Thyroid gland (tissue), 4 donors: Measurements from ENCODE around the gene SH3RF2. TPM values are rescaled to one million over a fixed set of nuclear protein-coding genes. Genes with fewer than 3 reads are reported as not detected.
A peak's percentile ranks its signal among the peaks of the same experiment; 100 is the strongest.

Source experiments
- DNase-seq, 2 donors: peaks; one replicate each; pipeline ENCODE4 v3.0.0-alpha.2; 2019
- H3K27ac ChIP-seq, 3 donors: fragments of 200-600 bp; sonication (generic); 1 replicate in 2 of 3; 2 replicates in 1 of 3; pipeline ENCODE4 v1.5.1; 2016 to 2019; ENCODE audit warnings: mild to moderate bottlenecking in 1 of 3, moderate library complexity in 1 of 3
- H3K27me3 ChIP-seq: fragments of 200-600 bp; sonication (generic); one replicate; pipeline ENCODE4 v1.5.1; 2019
- H3K36me3 ChIP-seq, 2 donors: fragments of 200-600 bp; sonication (generic); one replicate each; pipeline ENCODE4 v1.5.1; 2016 to 2019
- H3K4me1 ChIP-seq, 2 donors: fragments of 200-600 bp; sonication (generic); one replicate each; pipeline ENCODE4 v1.5.1; 2017 to 2019
- H3K4me3 ChIP-seq, 3 donors: fragments of 200-600 bp; sonication (generic); replicated peaks in 1 of 3; 1 replicate in 2 of 3; 2 replicates in 1 of 3; pipeline ENCODE4 v1.5.1; 2016; ENCODE audit warnings: mild to moderate bottlenecking in 1 of 3
- H3K9me3 ChIP-seq: fragments of 200-600 bp; sonication (generic); one replicate; pipeline ENCODE4 v1.5.1; 2017
- POLR2A ChIP-seq, 2 donors: fragments of 450-650 bp; IDR thresholded peaks; one replicate each; pipeline ENCODE4 v1.6.1; 2017; ENCODE audit warnings: antibody characterized with exemption in 2 of 2, mild to moderate bottlenecking in 2 of 2, moderate library complexity in 1 of 2
- WGBS, 2 donors: methylation state at CpG; one replicate each; pipeline ENCODE4 v1.1.5; 2017; 5-methylcytosine and 5-hydroxymethylcytosine counted together
- intact Hi-C: fragments of 100-400 bp; cut with DNase I; formaldehyde crosslinking; loops from one replicate; pipeline ENCODE4 v1.15.1; 2023
- total RNA-seq, 4 donors: library from RNA; depleted of rRNA; stranded (reverse); fragments of >200 nt; gene quantifications; one replicate each; pipeline ENCODE4 v1.2.3, GENCODE V29; 2016
- TF ChIP-seq, protein P1 (sequence below), 6 experiments: fragments of 200-600 bp in 3 of 6; fragments of 450-650 bp in 3 of 6; sonication (generic) in 3 of 6; IDR thresholded peaks; one replicate each; pipeline ENCODE4 v1.5.1; 2016 to 2019; ENCODE audit warnings: antibody characterized with exemption in 6 of 6, mild to moderate bottlenecking in 2 of 6, inconsistent platforms in 1 of 6, moderate library complexity in 1 of 6

Gene SH3RF2
- total RNA-seq, 4 donors from 2014 or later: 3.1 to 20.8 (median 14.3) TPM

GRCh38 chr5:145938776-145939539 lies 2.6 kb downstream of the SH3RF2 start:
- no peak overlapping the region for H3K4me3 ChIP-seq
- intact Hi-C loops: no loop called here
- TF ChIP-seq, protein P1, sequence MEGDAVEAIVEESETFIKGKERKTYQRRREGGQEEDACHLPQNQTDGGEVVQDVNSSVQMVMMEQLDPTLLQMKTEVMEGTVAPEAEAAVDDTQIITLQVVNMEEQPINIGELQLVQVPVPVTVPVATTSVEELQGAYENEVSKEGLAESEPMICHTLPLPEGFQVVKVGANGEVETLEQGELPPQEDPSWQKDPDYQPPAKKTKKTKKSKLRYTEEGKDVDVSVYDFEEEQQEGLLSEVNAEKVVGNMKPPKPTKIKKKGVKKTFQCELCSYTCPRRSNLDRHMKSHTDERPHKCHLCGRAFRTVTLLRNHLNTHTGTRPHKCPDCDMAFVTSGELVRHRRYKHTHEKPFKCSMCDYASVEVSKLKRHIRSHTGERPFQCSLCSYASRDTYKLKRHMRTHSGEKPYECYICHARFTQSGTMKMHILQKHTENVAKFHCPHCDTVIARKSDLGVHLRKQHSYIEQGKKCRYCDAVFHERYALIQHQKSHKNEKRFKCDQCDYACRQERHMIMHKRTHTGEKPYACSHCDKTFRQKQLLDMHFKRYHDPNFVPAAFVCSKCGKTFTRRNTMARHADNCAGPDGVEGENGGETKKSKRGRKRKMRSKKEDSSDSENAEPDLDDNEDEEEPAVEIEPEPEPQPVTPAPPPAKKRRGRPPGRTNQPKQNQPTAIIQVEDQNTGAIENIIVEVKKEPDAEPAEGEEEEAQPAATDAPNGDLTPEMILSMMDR (IDR thresholded peaks at IDR 0.05): no peak
- TF ChIP-seq POLR2A (IDR thresholded peaks at IDR 0.05): no peak
- peak in 1 of 2 donors; percentile 17 for DNase-seq
- WGBS, 2 donors: 40 to 46% methylated on average over 11 of the region's 11 CpGs
- H3K27me3 ChIP-seq: no peaks in the 10 kb centered on the region
- H3K27ac ChIP-seq: peak overlapping the region in 2 of 3 donors; percentile 7 to 87
- H3K4me1 ChIP-seq: peaks cover 32 to 42% of the 10 kb centered on the region in 2 donors
- H3K36me3 ChIP-seq: no peaks in the 10 kb centered on the region
- H3K9me3 ChIP-seq: no peaks in the 10 kb centered on the region

DNA sequence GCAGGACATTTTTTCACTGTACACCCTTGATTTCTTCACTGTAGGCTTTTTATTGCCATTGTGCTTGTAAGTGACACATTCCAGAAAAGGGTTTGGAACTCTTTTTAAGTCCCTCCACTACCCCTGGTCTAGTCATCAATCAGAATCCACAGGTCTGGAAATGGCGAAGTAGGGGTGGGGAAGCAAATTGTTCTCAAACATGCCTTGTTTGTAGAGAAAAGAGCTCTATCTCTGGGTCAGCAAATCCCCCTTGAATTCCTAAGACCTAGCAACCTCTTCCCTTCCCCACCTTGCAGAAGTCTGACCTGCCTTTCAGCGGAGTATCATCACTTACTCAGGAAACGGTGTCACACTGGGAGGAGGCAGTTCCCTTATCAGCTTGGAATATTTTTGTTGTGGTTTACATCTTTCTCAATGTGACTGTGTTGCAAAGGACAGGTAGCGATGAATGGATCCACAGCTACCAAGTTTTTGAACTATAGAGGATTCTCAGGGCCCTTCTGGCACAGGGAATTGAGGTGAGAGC lies 3.2 kb downstream of the SH3RF2 start:
- no peak for DNase-seq
- H3K4me1 ChIP-seq: peaks cover 32 to 42% of the 10 kb centered on the region in 2 donors
- no peaks in the 10 kb centered on the region for H3K36me3 ChIP-seq
- TF ChIP-seq, protein P1 (IDR thresholded peaks at IDR 0.05): no peak
- TF ChIP-seq POLR2A (IDR thresholded peaks at IDR 0.05): no peak
- H3K27ac ChIP-seq: no peak overlapping the region
- H3K27me3 ChIP-seq: no peaks in the 10 kb centered on the region
- intact Hi-C loops: no loop called here
- H3K4me3 ChIP-seq: no peak overlapping the region
- WGBS, 2 donors: 75 to 84% methylated on average over 4 of the region's 4 CpGs
- no peaks in the 10 kb centered on the region for H3K9me3 ChIP-seq

GRCh38 chr5:145941096-145941447 lies 4.7 kb downstream of the SH3RF2 start:
- H3K36me3 ChIP-seq: no peaks in the 10 kb centered on the region
- WGBS, 2 donors: 86 to 94% methylated on average over 2 of the region's 2 CpGs
- no peak overlapping the region for H3K4me3 ChIP-seq
- no peaks in the 10 kb centered on the region for H3K9me3 ChIP-seq
- H3K27ac ChIP-seq: no peak overlapping the region
- peak; percentile 6 to 33 for DNase-seq
- TF ChIP-seq POLR2A (IDR thresholded peaks at IDR 0.05): no peak
- TF ChIP-seq, protein P1 (IDR thresholded peaks at IDR 0.05): no peak
- H3K27me3 ChIP-seq: no peaks in the 10 kb centered on the region
- H3K4me1 ChIP-seq: peaks cover 29 to 39% of the 10 kb centered on the region in 2 donors
- intact Hi-C loops: no loop called here

GRCh38 chr5:145941448-145942130 lies 5.2 kb downstream of the SH3RF2 start:
- DNase-seq: no peak
- peaks cover 29 to 39% of the 10 kb centered on the region in 2 donors for H3K4me1 ChIP-seq
- H3K36me3 ChIP-seq: no peaks in the 10 kb centered on the region
- 85 to 88% methylated on average over 3 of the region's 3 CpGs for WGBS, 2 donors
- TF ChIP-seq, protein P1 (IDR thresholded peaks at IDR 0.05): no peak
- TF ChIP-seq POLR2A (IDR thresholded peaks at IDR 0.05): no peak
- H3K27ac ChIP-seq: no peak overlapping the region
- intact Hi-C loops: no loop called here
- no peaks in the 10 kb centered on the region for H3K27me3 ChIP-seq
- H3K4me3 ChIP-seq: no peak overlapping the region
- no peaks in the 10 kb centered on the region for H3K9me3 ChIP-seq

DNA sequence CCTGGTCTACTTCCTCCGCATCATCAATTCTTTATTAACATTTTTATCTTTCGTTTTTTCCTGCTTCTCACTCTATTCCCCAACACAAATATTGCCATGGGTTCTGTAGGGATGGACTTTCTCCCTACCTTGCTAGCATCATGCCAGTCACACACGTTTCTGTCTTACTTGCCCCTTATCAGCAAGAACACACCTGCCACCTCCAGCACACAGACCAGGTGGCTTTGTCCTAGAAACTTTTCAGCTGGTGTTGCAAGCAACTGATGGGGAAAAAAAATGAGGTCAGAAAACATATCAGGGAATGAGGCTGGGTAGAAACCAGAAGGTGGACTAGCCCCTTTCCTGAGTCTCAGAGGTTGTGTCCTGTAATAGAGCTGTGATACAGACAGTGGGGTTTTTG lies 5.8 kb downstream of the SH3RF2 start:
- no peak overlapping the region for H3K4me3 ChIP-seq
- no peak for DNase-seq
- H3K27ac ChIP-seq: peak overlapping the region in 1 of 3 donors; percentile 2
- peaks cover 29 to 39% of the 10 kb centered on the region in 2 donors for H3K4me1 ChIP-seq
- TF ChIP-seq, protein P1 (IDR thresholded peaks at IDR 0.05): no peak
- TF ChIP-seq POLR2A (IDR thresholded peaks at IDR 0.05): no peak
- no peaks in the 10 kb centered on the region for H3K9me3 ChIP-seq
- WGBS, 2 donors: 71 to 86% methylated on average over 3 of the region's 3 CpGs
- intact Hi-C loops: no loop called here
- no peaks in the 10 kb centered on the region for H3K27me3 ChIP-seq
- H3K36me3 ChIP-seq: no peaks in the 10 kb centered on the region
